Esophagus squamous epithelium (tissue), 4 donors: ENCODE measurements around the gene C15orf40.

Experiments
- POLR2A ChIP-seq, 4 donors: fragments of 450-650 bp; IDR thresholded peaks; one replicate each; pipeline ENCODE4 v1.6.1; 2017; ENCODE audit warnings: antibody characterized with exemption in 4 of 4, mild to moderate bottlenecking in 4 of 4, moderate library complexity in 3 of 4
- TF ChIP-seq, protein P1 (sequence below), 6 experiments: fragments of 450-650 bp in 4 of 6; fragments of 200-600 bp in 2 of 6; sonication (generic) in 2 of 6; IDR thresholded peaks; one replicate each; pipeline ENCODE4 v1.5.1; 2016 to 2019; ENCODE audit warnings: antibody characterized with exemption in 6 of 6, mild to moderate bottlenecking in 4 of 6, moderate library complexity in 4 of 6

DNA sequence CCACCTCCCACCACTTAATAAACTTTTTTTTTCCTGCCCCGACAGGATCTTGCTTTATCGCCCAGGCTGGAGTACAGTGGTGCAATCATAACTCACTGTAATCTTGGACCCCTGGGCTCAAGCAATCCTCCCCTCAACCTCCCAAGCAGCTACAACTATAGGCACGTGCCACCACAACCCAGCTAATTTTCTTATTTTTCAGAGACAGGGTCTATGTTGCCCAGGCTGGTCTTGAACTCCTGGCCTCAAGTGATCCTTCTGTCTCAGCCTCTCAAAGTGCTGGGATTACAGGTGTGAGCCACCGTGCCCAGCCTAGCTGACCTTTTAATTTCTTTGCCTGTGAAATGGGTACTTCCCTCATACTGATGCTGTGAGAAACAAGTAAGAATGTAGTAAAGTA, 3.9 kb upstream of the C15orf40 start:
- TF ChIP-seq, protein P1, sequence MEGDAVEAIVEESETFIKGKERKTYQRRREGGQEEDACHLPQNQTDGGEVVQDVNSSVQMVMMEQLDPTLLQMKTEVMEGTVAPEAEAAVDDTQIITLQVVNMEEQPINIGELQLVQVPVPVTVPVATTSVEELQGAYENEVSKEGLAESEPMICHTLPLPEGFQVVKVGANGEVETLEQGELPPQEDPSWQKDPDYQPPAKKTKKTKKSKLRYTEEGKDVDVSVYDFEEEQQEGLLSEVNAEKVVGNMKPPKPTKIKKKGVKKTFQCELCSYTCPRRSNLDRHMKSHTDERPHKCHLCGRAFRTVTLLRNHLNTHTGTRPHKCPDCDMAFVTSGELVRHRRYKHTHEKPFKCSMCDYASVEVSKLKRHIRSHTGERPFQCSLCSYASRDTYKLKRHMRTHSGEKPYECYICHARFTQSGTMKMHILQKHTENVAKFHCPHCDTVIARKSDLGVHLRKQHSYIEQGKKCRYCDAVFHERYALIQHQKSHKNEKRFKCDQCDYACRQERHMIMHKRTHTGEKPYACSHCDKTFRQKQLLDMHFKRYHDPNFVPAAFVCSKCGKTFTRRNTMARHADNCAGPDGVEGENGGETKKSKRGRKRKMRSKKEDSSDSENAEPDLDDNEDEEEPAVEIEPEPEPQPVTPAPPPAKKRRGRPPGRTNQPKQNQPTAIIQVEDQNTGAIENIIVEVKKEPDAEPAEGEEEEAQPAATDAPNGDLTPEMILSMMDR (IDR thresholded peaks at IDR 0.05): no peak
- TF ChIP-seq POLR2A (IDR thresholded peaks at IDR 0.05): no peak
